Lung (tissue), 12 donors: Measurements from ENCODE around the gene PLCL1. TPM values are rescaled to one million over a fixed set of nuclear protein-coding genes. Genes with fewer than 3 reads are reported as not detected.

Experiments used
- ATAC-seq: fragments of 200-7000 bp; cut with Tn5 transposase; one replicate; pipeline ENCODE4 v1.9.1; 2020; ENCODE audit warnings: moderate number of reproducible peaks; ENCODE audit not compliant: insufficient read depth, low FRiP score
- DNase-seq, 3 donors: peaks; one replicate each; pipeline ENCODE4 v3.0.0-alpha.2; 2013 to 2017
- H3K27ac ChIP-seq, 2 donors: one replicate each; pipeline ENCODE4 v1.5.1; 2013; ENCODE audit warnings: mild to moderate bottlenecking in 2 of 2, moderate library complexity in 2 of 2, control low read depth in 1 of 2, inconsistent platforms in 1 of 2, low read depth in 1 of 2, low read length in 1 of 2
- H3K27me3 ChIP-seq, 3 donors: one replicate each; pipeline ENCODE4 v1.5.1; 2013; ENCODE audit warnings: low read length in 2 of 3; ENCODE audit not compliant: control insufficient read depth in 3 of 3, insufficient read depth in 3 of 3
- H3K36me3 ChIP-seq, 4 donors: one replicate each; pipeline ENCODE4 v1.5.1; 2013; ENCODE audit warnings: low read length in 4 of 4, mild to moderate bottlenecking in 1 of 4, moderate library complexity in 1 of 4; ENCODE audit not compliant: control insufficient read depth in 4 of 4, insufficient read depth in 4 of 4
- H3K4me1 ChIP-seq, 5 donors: one replicate each; pipeline ENCODE4 v1.5.1; 2013; ENCODE audit warnings: low read length in 5 of 5, mild to moderate bottlenecking in 2 of 5, moderate library complexity in 1 of 5; ENCODE audit not compliant: control insufficient read depth in 5 of 5, insufficient read depth in 5 of 5
- H3K4me3 ChIP-seq: one replicate; pipeline ENCODE4 v1.5.1; 2013; ENCODE audit warnings: mild to moderate bottlenecking, control low read depth, moderate library complexity
- H3K9ac ChIP-seq, 2 donors: one replicate each; pipeline ENCODE4 v1.5.1; 2013; ENCODE audit warnings: low read length in 2 of 2, control low read depth in 1 of 2; ENCODE audit not compliant: insufficient read depth in 1 of 2
- H3K9me3 ChIP-seq, 4 donors: one replicate each; pipeline ENCODE4 v1.5.1; 2013; ENCODE audit warnings: low read length in 3 of 4, mild to moderate bottlenecking in 1 of 4, moderate library complexity in 1 of 4; ENCODE audit not compliant: control insufficient read depth in 4 of 4, insufficient read depth in 3 of 4
- CTCF ChIP-seq: IDR thresholded peaks from 2 replicates; pipeline ENCODE4 v1.5.1; 2012; ENCODE audit warnings: mild to moderate bottlenecking; ENCODE audit errors: control extremely low read depth, extremely low read depth
- WGBS, 2 donors: extraction: QIAGEN DNeasy Blood & Tissue Kit; methylation state at CpG; one replicate each; pipeline ENCODE4 v1.1.7; 2013; 5-methylcytosine and 5-hydroxymethylcytosine counted together
- polyA plus RNA-seq, 2 donors: library from polyadenylated mRNA; stranded (reverse); fragments of 200-250 nt; gene quantifications; one replicate each; pipeline ENCODE4 v1.2.1, GENCODE V29; 2013
- total RNA-seq, 2 donors: library from RNA; depleted of rRNA in 1 of 2; stranded (reverse); fragments of >200 nt in 1 of 2; gene quantifications; one replicate each; pipeline ENCODE4 v1.2.1, GENCODE V29; 2014 to 2021
- donor health status: control.
- donor health status: control.
- donor health status: Bipolar disorder and iron deficiency.
- donor health status: healthy.
- donor health status: DM: yes; HTN: yes; CAD: no.

The PLCL1 gene
- total and polyA plus RNA-seq, 4 donors = 1.1 to 13.0 (median 2.9) TPM

GRCh38 chr2:198072655-198073054 is 268.3 kb downstream of the PLCL1 start:
- no peak overlapping the region for H3K9ac ChIP-seq
- no peaks in the 10 kb centered on the region for H3K4me1 ChIP-seq
- DNase-seq (no peak), ATAC-seq (no peak)
- no peaks in the 10 kb centered on the region for H3K27me3 ChIP-seq
- no peak for TF ChIP-seq CTCF
- H3K36me3 ChIP-seq = no peaks in the 10 kb centered on the region
- no peak overlapping the region for H3K4me3 ChIP-seq
- H3K9me3 ChIP-seq = no peaks in the 10 kb centered on the region
- no peak overlapping the region for H3K27ac ChIP-seq

GRCh38 chr2:198073253-198073652 is 268.9 kb downstream of the PLCL1 start:
- no peak overlapping the region for H3K4me3 ChIP-seq
- H3K27ac ChIP-seq = no peak overlapping the region
- 91 to 94% methylated on average over 2 of the region's 2 CpGs for WGBS, 2 donors
- DNase-seq (no peak), ATAC-seq (no peak)
- no peaks in the 10 kb centered on the region for H3K36me3 ChIP-seq
- no peaks in the 10 kb centered on the region for H3K4me1 ChIP-seq
- no peaks in the 10 kb centered on the region for H3K9me3 ChIP-seq
- H3K9ac ChIP-seq = no peak overlapping the region
- TF ChIP-seq CTCF = no peak
- H3K27me3 ChIP-seq = no peaks in the 10 kb centered on the region

GRCh38 chr2:198077477-198077876 is 273.1 kb downstream of the PLCL1 start:
- DNase-seq = no peak
- Histone ChIP-seq H3K4me1 (no peaks in the 10 kb centered on the region), H3K36me3 (no peaks in the 10 kb centered on the region), H3K4me3 (no peak overlapping the region), H3K9me3 (no peaks in the 10 kb centered on the region), H3K27ac (no peak overlapping the region), H3K9ac (no peak overlapping the region), H3K27me3 (no peaks in the 10 kb centered on the region)
- ATAC-seq = no peak
- WGBS, 2 donors = 92 to 97% methylated on average over 1 of the region's 1 CpG
- TF ChIP-seq CTCF = no peak
